Panc1 (cell line): ENCODE measurements around the gene BMP2K.

ENCODE experiments used
- POLR2AphosphoS5 ChIP-seq: IDR thresholded peaks from 2 replicates; pipeline ENCODE4 v1.6.1; 2012; ENCODE audit warnings: mild to moderate bottlenecking, low read depth, low read length, moderate library complexity
- REST ChIP-seq, 2 experiments: IDR thresholded peaks; 2 replicates each; pipeline ENCODE4 v1.6.1; 2011 to 2012; ENCODE audit warnings: low read depth in 2 of 2, control low read depth in 1 of 2, low read length in 1 of 2, mild to moderate bottlenecking in 1 of 2, moderate library complexity in 1 of 2; ENCODE audit not compliant: insufficient read depth in 1 of 2
- SIN3A ChIP-seq: IDR thresholded peaks from 2 replicates; pipeline ENCODE4 v1.6.1; 2012; ENCODE audit warnings: low read depth, mild to moderate bottlenecking, low read length, moderate library complexity, borderline replicate concordance; ENCODE audit not compliant: insufficient read depth
- TCF7L2 ChIP-seq: IDR thresholded peaks from 2 replicates; pipeline ENCODE4 v1.6.1; 2011; ENCODE audit warnings: mild to moderate bottlenecking, low read depth, low read length, inconsistent platforms
- TF ChIP-seq, protein P1 (sequence below): fragments of 450-650 bp; IDR thresholded peaks from 2 replicates; pipeline ENCODE4 v1.5.1; 2017; ENCODE audit warnings: mild to moderate bottlenecking

- TF ChIP-seq, protein P1, sequence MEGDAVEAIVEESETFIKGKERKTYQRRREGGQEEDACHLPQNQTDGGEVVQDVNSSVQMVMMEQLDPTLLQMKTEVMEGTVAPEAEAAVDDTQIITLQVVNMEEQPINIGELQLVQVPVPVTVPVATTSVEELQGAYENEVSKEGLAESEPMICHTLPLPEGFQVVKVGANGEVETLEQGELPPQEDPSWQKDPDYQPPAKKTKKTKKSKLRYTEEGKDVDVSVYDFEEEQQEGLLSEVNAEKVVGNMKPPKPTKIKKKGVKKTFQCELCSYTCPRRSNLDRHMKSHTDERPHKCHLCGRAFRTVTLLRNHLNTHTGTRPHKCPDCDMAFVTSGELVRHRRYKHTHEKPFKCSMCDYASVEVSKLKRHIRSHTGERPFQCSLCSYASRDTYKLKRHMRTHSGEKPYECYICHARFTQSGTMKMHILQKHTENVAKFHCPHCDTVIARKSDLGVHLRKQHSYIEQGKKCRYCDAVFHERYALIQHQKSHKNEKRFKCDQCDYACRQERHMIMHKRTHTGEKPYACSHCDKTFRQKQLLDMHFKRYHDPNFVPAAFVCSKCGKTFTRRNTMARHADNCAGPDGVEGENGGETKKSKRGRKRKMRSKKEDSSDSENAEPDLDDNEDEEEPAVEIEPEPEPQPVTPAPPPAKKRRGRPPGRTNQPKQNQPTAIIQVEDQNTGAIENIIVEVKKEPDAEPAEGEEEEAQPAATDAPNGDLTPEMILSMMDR = no peak
- TF ChIP-seq REST (IDR thresholded peaks at IDR 0.05; ENCODE audit: insufficient read depth in 1 of 2, low read depth in 2 of 2, low read length in 1 of 2) = no peak
- no peak for TF ChIP-seq POLR2AphosphoS5
- TF ChIP-seq TCF7L2 = no peak
- TF ChIP-seq SIN3A = no peak
Observed at GRCh38 chr4:78778530-78778929, 2.4 kb downstream of the BMP2K start.
